Measurements from ENCODE around the gene ARMC3.
"Not testable (repeated sequence)": the region's sequence is repeated elsewhere in the genome, so short reads cannot be mapped to it uniquely, and the experiment has no call there.

ARMC3 gene

DNA sequence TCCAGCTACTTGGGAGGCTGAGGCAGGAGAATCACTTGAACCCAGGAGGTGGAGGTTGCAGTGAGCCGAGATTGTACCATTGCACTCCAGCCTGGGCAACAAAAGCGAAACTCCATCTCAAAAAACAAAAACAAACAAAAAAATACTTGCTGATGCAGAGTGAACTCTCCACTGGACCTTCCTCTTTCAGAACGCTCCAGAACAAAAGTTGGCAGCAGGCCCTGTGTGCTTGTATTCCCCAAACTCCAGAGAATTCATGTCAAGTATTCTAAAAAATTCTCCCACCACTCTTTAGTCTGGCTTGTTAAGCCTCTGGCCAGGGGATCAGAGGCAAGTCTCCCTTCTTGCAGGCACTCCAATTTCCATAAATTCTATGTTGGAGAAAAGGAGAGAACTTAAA, 144.7 kb downstream of the ARMC3 start:
- DNase-seq (ENCODE audit: low spot score), result not testable (repeated sequence)

DNA sequence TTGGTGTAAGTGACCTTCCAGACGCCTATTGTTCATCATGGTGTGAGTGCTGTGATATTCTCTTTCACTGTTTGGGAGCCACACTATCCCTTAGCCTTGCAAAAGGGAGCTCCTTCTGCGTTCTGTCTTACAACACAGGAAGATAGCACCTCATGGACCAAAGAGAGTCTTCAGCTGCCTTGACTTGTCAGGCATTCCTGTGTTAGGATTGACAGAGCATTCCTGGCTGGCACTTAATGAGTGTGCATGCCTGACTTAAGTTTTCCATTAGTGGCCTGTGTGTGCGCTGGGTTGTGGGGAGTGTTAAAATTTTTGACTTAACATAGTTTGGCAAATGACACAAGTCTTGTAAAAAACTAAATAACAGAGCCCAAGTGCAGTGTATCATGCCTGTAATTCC, 145.7 kb downstream of the ARMC3 start:
- no peak for DNase-seq (ENCODE audit: low spot score)

DNA sequence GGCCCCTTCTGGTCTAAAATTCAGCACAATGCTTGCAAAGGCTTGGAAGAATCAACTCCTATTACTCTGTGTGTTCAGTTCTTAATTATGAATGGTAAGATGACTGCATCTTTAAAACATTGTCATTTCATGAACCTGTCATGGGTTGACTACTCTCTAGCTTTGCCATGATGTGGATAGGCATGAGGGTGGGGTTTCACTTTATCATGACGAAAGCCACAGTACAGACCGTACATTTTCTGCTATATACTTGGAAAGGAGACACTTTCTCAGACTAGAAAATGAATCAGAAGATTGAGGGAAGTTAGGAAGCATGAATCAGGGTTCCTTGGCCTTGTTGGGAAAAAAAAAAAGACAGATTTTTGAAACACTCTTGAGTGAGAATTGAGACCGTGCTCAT, 147.8 kb downstream of the ARMC3 start:
- DNase-seq (ENCODE audit: low spot score), result no peak

DNA sequence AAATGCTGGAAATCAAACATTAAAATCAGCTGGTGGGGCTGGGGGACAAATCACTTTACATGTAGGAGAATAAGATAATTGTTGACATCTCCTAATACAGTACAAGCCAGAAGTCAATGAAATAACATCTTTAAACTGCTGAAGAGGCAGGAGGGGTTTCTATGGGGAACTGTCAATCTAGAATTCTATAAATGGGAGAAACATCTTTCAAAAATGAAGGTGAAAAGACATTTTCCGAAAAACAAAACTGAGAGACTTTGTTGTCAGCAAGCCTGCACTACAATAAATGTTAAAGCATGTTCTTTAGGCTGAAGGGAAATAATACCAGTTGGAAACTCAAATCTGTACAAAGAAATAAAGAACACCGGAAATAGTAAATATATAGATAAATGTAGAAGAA, 150.3 kb downstream of the ARMC3 start:
- no peak for DNase-seq (ENCODE audit: low spot score)

DNA sequence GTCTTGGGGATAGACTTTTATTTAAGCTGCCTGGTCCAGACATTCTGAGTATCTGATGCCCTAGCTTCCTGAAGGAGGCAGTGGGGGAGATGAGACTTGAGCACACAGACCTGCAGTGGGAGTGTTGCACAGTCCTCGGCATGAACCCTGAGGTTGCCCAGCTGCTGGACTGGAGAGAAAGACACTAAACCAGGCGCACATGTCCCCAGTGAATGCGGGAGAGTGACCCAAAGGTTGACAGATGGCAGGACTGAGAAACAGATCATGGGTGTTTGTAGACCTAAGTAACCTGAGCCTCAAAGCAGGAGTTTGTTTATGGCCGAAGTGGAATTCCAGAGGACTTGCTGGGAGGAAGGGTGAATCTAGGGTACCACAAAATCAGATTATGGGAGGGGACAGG, 151.8 kb downstream of the ARMC3 start:
- no peak for DNase-seq (ENCODE audit: low spot score)

DNA sequence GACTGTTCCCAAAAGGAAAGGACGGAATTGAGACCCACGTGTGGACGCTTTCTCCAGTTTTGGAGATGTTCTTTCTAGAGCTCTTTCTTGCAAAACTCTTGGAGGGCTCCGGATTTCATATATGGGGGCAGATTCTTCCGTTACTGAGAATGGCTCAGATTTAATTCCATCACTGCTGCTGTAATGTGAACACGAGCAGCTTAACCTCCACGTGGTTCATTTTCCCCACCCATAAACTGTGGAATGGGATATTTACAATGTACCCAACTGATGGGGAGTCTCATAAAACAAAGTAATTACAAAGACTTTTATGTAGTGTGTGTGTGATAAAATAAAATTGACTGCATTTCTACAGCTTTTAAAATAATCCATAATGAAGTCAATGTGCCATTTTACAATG, 152.4 kb downstream of the ARMC3 start:
- DNase-seq (ENCODE audit: low spot score), result no peak

DNA sequence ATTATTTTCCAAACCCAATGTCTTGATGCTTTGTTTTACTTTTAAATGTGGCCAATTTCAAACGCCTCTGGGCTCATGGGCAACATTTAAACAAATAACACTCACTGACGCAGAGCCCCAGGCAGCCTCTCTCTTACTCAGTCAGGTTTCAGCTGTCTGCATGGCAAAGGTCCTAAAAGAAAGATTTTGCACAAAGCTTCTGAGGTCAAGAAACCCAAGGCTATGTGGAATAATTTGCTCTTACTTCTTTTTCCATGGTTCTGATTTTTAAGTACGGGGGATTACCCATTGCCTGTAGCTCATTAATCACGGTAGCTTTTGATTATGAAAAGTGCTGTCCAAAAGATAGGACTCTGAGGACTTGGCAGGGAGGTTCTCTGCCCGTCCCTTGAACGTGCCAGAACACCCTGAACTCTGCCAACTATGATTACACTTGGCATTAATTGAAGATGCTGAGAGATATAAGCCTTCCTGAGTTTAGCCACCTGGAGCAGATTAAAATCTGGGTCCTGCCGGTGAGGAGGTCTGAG, 153.4 kb downstream of the ARMC3 start:
- no peak for DNase-seq (ENCODE audit: low spot score)

DNA sequence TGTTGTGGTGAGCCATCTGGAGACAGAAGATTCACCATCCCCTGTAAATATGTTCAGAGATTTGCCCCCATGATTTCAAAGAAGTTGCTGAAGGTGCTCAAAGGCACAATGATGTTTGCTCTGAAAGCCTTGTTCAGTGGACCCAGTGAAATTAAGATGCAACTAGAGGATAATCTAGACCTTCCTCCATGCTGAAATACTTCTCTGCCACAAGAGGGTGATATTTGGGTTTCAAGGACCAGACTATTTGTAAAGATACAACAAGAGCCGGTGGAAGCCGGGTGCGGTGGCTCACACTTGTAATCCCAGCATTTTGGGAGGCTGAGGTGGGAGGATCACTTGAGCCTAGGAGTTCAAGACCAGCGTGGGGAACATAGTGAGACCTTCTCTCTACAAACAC, 154.0 kb downstream of the ARMC3 start:
- DNase-seq (ENCODE audit: low spot score), result no peak
